Retinal pigment epithelial cell (primary cell): Measurements from ENCODE around the gene PANK2.
"Not testable (repeated sequence)": the region's sequence is repeated elsewhere in the genome, so short reads cannot be mapped to it uniquely, and the experiment has no call there.

Experiments
- DNase-seq: peaks from one replicate; pipeline ENCODE4 v3.0.0-alpha.2; 2010; ENCODE audit warnings: low read depth
- H3K4me3 ChIP-seq: 2 replicates; pipeline ENCODE4 v1.5.1; 2011; ENCODE audit warnings: mild to moderate bottlenecking, low read length, control low read depth, moderate library complexity
- TF ChIP-seq, protein P1 (sequence below): conservative IDR thresholded peaks from 2 replicates; pipeline ENCODE4 v1.5.1; 2011; ENCODE audit warnings: low read depth, low read length, control low read depth, inconsistent platforms

PANK2 gene

DNA sequence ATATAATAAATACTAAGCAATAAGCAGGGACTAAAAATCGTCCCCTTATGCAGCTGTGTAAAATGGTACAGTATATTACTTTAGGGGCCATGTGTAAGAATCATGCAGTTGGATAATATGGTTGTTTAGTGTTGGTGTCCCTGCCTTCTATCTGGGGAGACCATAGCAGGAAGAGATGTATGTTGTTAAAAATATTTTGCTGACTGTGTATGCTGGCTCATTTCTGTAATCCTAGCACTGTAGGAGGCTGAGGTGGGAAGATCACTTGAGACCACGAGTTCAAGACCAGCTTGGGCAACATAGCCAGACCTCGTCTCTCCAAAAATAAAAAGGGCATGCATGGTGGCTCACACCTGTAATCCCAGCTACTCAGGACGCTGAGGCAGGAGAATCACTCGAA, 5.6 kb downstream of the PANK2 start:
- TF ChIP-seq, protein P1, sequence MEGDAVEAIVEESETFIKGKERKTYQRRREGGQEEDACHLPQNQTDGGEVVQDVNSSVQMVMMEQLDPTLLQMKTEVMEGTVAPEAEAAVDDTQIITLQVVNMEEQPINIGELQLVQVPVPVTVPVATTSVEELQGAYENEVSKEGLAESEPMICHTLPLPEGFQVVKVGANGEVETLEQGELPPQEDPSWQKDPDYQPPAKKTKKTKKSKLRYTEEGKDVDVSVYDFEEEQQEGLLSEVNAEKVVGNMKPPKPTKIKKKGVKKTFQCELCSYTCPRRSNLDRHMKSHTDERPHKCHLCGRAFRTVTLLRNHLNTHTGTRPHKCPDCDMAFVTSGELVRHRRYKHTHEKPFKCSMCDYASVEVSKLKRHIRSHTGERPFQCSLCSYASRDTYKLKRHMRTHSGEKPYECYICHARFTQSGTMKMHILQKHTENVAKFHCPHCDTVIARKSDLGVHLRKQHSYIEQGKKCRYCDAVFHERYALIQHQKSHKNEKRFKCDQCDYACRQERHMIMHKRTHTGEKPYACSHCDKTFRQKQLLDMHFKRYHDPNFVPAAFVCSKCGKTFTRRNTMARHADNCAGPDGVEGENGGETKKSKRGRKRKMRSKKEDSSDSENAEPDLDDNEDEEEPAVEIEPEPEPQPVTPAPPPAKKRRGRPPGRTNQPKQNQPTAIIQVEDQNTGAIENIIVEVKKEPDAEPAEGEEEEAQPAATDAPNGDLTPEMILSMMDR: no peak
- no peak for DNase-seq
- no peak overlapping the region for H3K4me3 ChIP-seq

DNA sequence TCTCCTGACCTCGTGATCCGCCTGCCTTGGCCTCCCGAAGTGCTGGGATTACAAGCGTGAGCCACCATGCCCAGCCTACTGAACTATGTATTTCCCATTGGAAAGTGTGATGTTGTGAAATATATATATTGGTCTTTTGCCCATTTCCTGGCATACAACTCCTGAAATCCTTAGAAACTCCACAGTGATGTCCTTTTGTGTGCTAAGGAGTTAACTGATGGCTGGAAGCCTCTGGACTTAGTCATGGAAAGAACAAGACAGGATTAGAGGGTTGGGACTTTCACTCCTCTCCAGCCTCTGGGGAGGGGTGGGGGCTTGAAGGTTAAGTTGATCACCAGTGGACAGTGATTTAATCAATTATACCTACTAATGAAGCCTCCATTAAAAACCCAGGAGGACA, 7.1 kb downstream of the PANK2 start:
- H3K4me3 ChIP-seq: no peak overlapping the region
- TF ChIP-seq, protein P1: no peak

DNA sequence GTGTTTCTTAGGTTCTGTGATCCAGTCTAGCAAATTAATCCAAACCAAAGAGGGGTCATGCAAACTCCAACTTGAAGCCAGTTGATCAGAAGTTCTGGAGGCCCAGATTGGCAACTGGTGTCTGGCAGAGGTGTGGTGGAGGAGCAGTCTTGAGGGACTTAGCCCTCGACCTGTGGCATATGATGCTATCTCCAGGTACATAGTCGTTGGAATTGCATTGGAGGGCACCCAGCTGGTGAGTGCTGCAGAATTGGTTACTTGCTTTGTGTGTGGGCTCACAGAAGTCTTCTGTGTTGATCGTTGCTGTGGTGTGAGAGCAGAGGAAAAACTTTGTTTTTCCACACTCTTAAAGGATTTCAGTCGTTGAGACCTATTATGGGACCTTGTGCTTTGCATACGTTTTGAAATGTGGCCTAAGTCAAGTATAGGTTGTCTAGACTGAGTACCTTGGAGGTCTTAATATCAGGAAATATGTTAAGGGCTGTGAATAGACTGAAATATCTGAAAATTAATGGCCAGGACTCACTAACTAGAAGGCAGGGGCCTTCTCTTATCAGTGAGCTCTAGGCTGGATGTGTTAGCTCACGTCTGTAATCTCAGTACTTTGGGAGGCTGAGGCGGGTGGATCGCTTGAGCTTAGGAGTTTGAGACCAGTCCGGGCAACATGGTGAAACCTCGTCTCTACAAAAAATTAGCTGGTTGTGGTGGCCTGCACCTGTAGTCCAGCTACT, 7.8 kb downstream of the PANK2 start:
- TF ChIP-seq, protein P1: no peak
- H3K4me3 ChIP-seq: no peak overlapping the region
- DNase-seq: no peak

More for the DNA sequence above, 7.1 kb downstream of the PANK2 start:
- DNase-seq: no peak

DNA sequence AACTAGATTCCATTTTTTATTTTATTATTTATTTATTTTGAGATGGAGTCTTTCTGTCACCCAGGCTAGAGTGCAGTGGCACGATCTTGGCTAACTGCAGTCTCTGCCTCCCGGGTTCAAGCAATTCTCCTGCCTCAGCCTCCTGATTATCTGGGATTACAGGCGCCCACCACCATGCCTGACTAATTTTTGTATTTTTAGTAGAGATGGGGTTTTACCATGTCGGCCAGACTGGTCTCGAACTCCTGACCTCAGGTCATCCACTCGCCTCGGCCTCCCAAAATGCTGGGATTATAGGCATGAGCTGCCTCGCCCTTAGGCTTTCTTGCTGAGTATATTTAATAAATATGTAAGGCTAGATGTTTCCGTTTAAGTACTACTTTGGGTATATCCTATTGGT, 9.0 kb downstream of the PANK2 start:
- not testable (repeated sequence) for H3K4me3 ChIP-seq, DNase-seq

DNA sequence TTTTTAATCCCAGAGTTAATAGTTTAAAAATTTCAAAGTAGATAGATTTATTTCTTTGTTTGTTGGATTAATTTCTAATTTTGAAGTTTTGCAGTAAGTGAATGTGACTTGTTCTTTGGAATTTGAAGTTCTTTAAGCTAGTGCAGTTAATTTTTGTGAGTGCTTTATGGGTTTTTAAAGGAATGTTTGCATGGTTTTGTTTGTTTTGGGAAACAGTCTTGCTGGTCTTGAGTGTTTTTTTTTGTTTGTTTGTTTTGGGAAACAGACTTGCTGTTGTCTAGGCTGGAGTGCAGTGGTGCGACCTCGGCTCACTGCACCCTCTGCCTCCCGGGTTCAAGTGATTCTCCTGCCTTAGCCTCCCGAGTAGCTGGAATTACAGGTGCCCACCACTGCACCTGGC, 9.5 kb downstream of the PANK2 start:
- no peak overlapping the region for H3K4me3 ChIP-seq
- no peak for DNase-seq
- TF ChIP-seq, protein P1: no peak

DNA sequence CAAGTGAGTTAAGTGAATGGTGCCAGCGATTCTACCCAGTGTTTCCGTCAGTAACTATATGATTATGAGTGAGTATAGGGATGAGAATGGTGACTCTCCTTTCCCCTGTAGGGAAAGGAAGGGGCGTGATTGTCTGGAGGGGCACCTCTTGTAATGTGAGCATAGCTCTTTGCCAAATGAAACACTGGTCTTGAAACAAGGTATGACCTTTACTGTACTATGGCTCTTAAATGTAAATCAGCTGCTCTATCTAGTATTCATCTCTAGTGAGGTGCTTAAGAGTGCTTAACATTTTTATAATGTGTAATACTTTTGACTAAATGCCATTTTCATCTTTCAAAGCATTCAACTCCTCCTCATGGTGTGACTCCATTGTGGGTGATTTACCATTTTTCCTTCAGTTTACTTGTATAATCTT, 11.0 kb downstream of the PANK2 start:
- H3K4me3 ChIP-seq: no peak overlapping the region
- no peak for DNase-seq
- TF ChIP-seq, protein P1: no peak

DNA sequence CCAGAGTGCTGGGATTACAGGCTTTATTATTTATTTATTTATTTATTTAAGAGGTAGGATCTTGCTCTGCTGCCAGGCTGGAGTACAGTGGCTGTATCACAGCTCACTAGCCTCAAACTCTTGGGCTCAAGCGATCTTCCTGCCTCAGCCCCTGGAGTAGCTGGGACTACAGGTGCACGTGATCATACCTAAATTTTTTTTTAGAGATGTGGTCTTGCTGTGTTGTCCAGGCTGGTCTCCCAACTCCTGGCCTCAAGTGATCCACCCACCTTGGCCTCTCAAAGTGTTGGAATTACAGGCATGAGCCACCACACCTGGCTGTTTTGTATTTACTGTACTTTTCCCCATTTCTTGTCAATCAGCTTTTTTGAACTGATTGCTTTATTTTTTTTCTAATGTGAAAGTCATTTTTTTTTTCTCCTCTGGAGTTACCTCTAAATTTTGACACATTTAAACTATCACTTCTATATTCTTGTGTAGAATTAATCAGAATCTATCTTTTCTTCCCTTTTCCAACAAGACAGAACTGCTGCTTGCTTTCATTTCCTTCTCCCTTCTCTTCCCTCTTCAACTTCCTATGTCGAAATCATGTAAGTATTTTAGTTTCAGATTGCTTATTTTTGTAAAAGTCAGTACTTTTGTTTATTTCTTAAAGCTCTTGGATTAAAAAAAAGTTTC, 12.0 kb downstream of the PANK2 start:
- H3K4me3 ChIP-seq: no peak overlapping the region
- DNase-seq: no peak
- TF ChIP-seq, protein P1: no peak
